ENCODE results near the gene SYT12.

SYT12 gene

DNA sequence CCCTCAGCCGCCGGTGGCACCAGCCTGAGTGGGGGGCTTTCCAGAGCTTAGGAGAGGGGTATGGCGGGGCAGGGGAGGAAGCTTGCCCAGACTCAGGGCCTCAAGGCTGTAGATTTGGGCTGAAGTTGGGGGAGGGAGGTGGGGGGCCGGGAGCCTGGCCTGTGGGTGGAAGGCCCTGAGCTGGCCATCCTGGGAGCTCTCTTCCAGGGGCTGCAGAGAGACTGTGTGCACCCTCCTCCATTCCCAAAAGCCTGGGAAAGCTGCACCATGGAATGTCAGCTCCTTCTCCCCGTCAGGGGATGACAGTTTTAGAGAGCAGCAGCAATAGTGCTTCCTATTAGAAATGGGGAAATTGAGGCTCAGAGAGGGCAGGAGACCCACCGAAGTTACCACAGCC is 1.0 kb downstream of the SYT12 start:
- DNase-seq (ENCODE audit: low spot score), result no peak
- Histone ChIP-seq H3K27me3 (ENCODE audit: insufficient read depth, poor library complexity, severe bottlenecking) (no peaks in the 10 kb centered on the region), H3K9me3 (ENCODE audit: severe bottlenecking) (no peaks in the 10 kb centered on the region), H3K4me1 (ENCODE audit: insufficient read depth, poor library complexity, severe bottlenecking) (peaks cover 22% of the 10 kb centered on the region), H3K27ac (ENCODE audit: poor library complexity, severe bottlenecking) (peak overlapping the region; percentile 2), H3K36me3 (ENCODE audit: low read depth) (no peaks in the 10 kb centered on the region), H3K4me3 (ENCODE audit: severe bottlenecking) (no peak overlapping the region)
- TF ChIP-seq, protein P1, sequence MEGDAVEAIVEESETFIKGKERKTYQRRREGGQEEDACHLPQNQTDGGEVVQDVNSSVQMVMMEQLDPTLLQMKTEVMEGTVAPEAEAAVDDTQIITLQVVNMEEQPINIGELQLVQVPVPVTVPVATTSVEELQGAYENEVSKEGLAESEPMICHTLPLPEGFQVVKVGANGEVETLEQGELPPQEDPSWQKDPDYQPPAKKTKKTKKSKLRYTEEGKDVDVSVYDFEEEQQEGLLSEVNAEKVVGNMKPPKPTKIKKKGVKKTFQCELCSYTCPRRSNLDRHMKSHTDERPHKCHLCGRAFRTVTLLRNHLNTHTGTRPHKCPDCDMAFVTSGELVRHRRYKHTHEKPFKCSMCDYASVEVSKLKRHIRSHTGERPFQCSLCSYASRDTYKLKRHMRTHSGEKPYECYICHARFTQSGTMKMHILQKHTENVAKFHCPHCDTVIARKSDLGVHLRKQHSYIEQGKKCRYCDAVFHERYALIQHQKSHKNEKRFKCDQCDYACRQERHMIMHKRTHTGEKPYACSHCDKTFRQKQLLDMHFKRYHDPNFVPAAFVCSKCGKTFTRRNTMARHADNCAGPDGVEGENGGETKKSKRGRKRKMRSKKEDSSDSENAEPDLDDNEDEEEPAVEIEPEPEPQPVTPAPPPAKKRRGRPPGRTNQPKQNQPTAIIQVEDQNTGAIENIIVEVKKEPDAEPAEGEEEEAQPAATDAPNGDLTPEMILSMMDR (IDR thresholded peaks at IDR 0.05; ENCODE audit: poor library complexity, severe bottlenecking), result no peak
- ATAC-seq (ENCODE audit: low read depth), result no peak

DNA sequence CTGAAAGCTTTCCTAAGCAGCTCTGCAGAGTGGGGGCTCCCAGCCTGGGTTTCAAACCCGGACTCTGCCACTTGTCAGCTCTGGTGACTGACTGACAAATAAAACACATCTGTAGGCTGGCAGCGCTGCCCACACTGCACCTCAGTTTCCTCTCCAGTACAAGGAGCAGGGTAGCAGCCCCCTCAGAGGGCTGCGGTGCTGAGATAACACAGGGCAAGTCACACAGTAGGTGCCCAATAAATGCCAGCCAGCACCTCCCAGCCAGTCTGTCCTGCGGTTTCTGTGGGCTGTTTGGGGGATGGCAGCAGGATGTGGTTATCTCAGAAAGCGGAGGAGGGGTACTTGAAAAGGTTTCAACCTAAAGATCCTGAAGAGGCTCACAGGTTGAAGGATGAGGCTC is 1.5 kb downstream of the SYT12 start:
- ATAC-seq (ENCODE audit: low read depth) (no peak; the same call in 2 of the 3 replicates), DNase-seq (ENCODE audit: low spot score) (no peak)
- Histone ChIP-seq H3K36me3 (ENCODE audit: low read depth) (no peaks in the 10 kb centered on the region), H3K27ac (ENCODE audit: poor library complexity, severe bottlenecking) (peak overlapping the region; percentile 2), H3K27me3 (ENCODE audit: insufficient read depth, poor library complexity, severe bottlenecking) (no peaks in the 10 kb centered on the region), H3K9me3 (ENCODE audit: severe bottlenecking) (no peaks in the 10 kb centered on the region), H3K4me3 (ENCODE audit: severe bottlenecking) (no peak overlapping the region), H3K4me1 (ENCODE audit: insufficient read depth, poor library complexity, severe bottlenecking) (peaks cover 22% of the 10 kb centered on the region)
- TF ChIP-seq, protein P1 (IDR thresholded peaks at IDR 0.05; ENCODE audit: poor library complexity, severe bottlenecking), result no peak

DNA sequence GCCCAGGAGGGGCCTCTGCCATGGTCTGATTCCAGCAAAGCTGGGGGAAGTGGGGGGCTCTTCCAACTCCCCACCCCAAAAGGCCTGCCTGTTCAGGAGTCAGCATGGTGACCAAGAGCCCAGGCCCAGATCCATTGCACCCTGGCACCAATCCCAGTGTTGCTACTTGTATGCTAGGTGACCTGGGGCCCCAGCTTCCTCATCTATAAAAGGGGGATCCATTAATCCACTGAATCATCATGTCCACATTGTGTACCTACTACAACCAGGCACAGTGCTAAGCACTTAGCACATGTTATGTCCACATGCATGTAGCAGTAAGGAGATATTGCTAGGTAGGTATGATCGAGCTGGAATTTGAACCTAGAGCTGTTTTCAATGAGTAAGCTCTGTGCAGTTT is 2.0 kb downstream of the SYT12 start:
- TF ChIP-seq, protein P1 (IDR thresholded peaks at IDR 0.05; ENCODE audit: poor library complexity, severe bottlenecking), result no peak
- DNase-seq (ENCODE audit: low spot score) (no peak), ATAC-seq (ENCODE audit: low read depth) (no peak)
- Histone ChIP-seq H3K4me3 (ENCODE audit: severe bottlenecking) (no peak overlapping the region), H3K27me3 (ENCODE audit: insufficient read depth, poor library complexity, severe bottlenecking) (no peaks in the 10 kb centered on the region), H3K4me1 (ENCODE audit: insufficient read depth, poor library complexity, severe bottlenecking) (peaks cover 22% of the 10 kb centered on the region), H3K27ac (ENCODE audit: poor library complexity, severe bottlenecking) (peak overlapping the region; percentile 2), H3K36me3 (ENCODE audit: low read depth) (no peaks in the 10 kb centered on the region), H3K9me3 (ENCODE audit: severe bottlenecking) (no peaks in the 10 kb centered on the region)

DNA sequence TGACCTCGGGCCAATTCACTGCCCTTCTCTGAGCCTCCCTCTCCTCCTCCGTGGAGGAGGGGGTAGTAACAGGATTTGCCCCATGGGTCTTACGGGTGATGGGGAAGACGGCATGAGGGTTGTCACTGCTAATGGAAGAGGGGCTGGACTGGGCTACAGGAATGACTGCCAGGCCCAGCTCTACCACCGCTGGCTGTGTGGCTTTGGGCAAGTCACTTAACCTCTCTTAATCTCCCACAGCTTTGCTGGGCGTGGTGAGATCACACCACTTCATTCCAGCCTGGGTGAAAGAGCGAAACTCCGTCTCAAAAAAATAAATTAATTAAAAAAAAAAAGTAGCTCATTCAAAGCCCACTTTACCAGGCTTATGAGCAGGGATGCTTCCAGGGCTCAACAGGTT is 2.8 kb downstream of the SYT12 start:
- Histone ChIP-seq H3K27me3 (ENCODE audit: insufficient read depth, poor library complexity, severe bottlenecking) (no peaks in the 10 kb centered on the region), H3K4me1 (ENCODE audit: insufficient read depth, poor library complexity, severe bottlenecking) (peaks cover 22% of the 10 kb centered on the region), H3K27ac (ENCODE audit: poor library complexity, severe bottlenecking) (no peak overlapping the region), H3K9me3 (ENCODE audit: severe bottlenecking) (no peaks in the 10 kb centered on the region), H3K4me3 (ENCODE audit: severe bottlenecking) (no peak overlapping the region), H3K36me3 (ENCODE audit: low read depth) (no peaks in the 10 kb centered on the region)
- ATAC-seq (ENCODE audit: low read depth), result no peak
- DNase-seq (ENCODE audit: low spot score), result no peak
- TF ChIP-seq, protein P1 (IDR thresholded peaks at IDR 0.05; ENCODE audit: poor library complexity, severe bottlenecking), result no peak

DNA sequence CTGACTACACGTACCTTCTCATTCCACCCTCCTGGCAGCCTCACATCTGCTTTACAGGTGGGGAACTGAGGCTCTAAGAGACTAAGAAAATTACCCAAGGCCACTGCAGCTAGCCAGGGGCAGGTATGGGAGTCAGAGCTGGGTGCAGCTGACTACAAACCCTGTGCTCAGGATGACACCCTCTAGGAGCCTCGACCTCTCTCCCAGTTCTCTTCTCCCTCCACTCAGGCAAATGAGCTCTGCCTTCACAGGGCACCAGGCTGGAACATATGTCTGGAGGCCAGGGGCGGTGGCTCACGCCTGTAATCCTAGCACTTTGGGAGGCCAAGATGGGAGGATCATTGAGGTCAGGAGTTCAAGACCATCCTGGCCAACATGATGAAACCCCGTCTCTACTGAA is 4.0 kb downstream of the SYT12 start:
- H3K27me3 ChIP-seq (ENCODE audit: insufficient read depth, poor library complexity, severe bottlenecking), result no peaks in the 10 kb centered on the region
- no peaks in the 10 kb centered on the region for H3K9me3 ChIP-seq (ENCODE audit: severe bottlenecking)
- H3K27ac ChIP-seq (ENCODE audit: poor library complexity, severe bottlenecking), result no peak overlapping the region
- H3K4me3 ChIP-seq (ENCODE audit: severe bottlenecking), result no peak overlapping the region
- ATAC-seq (ENCODE audit: low read depth), result no peak
- TF ChIP-seq, protein P1 (IDR thresholded peaks at IDR 0.05; ENCODE audit: poor library complexity, severe bottlenecking), result no peak
- no peak for DNase-seq (ENCODE audit: low spot score)
- H3K4me1 ChIP-seq (ENCODE audit: insufficient read depth, poor library complexity, severe bottlenecking), result peaks cover 25% of the 10 kb centered on the region
- no peaks in the 10 kb centered on the region for H3K36me3 ChIP-seq (ENCODE audit: low read depth)

All from RWPE2 (cell line).